ENCODE results near the gene CBX2. TPM values are rescaled to one million over a fixed set of nuclear protein-coding genes. Genes with fewer than 3 reads are reported as not detected.

Gene CBX2
- total RNA-seq, 1 donor from 2014 or later: 53.5 TPM

DNA sequence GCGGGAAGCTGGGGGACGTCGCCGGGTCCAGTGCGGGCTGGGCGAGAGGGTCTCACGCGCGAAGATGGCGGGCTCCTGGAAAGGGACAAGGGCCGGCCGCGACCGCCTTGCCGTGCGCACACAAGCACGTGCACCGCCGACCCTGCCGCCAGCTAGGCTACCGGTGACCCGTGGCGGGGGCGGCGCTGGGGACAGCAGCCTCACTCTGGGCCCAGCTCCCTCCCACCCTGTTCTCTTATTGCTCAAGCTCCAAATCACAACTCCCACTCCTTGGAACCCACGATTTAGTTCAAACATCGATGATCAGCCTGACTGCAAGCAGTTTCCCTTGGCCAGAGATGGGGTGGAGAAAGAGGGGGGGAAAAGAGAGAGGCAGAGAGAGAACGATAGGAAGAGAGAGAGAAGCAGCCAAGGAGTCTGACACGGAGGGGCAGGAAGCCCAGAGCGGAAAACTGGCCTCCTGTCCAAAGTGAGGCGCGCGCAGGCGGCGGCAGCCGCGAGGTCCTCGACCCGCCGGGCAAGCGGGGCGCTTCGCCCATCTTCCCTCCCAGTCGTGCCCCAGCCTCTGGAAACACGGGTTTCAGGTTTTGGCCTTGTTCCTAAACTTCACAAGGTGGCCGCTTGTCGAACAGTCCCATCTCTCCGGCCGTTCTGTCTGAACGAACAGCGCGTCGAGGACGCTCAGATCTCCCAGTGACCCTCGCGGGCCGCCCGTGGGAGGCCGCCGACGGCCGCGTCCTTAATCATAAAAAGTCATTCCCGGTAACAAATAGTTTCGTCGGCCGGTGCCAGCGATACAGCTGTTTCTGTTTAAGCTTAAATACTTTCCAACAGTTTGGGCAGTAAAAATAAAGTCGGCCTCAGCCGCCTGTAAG, 20.6 kb downstream of the CBX2 start:
- peak; percentile 15 for TF ChIP-seq EZH2phosphoT487 (IDR thresholded peaks at IDR 0.05)
- peak; percentile 95 for TF ChIP-seq EZH2 (IDR thresholded peaks at IDR 0.05)
- TF ChIP-seq, protein P1, sequence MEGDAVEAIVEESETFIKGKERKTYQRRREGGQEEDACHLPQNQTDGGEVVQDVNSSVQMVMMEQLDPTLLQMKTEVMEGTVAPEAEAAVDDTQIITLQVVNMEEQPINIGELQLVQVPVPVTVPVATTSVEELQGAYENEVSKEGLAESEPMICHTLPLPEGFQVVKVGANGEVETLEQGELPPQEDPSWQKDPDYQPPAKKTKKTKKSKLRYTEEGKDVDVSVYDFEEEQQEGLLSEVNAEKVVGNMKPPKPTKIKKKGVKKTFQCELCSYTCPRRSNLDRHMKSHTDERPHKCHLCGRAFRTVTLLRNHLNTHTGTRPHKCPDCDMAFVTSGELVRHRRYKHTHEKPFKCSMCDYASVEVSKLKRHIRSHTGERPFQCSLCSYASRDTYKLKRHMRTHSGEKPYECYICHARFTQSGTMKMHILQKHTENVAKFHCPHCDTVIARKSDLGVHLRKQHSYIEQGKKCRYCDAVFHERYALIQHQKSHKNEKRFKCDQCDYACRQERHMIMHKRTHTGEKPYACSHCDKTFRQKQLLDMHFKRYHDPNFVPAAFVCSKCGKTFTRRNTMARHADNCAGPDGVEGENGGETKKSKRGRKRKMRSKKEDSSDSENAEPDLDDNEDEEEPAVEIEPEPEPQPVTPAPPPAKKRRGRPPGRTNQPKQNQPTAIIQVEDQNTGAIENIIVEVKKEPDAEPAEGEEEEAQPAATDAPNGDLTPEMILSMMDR (IDR thresholded peaks at IDR 0.05): no peak
- H3K79me2 ChIP-seq (ENCODE audit: low read depth): peaks cover 7% of the 10 kb centered on the region
- H3K4me3 Mint-ChIP-seq: peak overlapping the region; percentile 81
- H3K4me2 ChIP-seq: peak overlapping the region; percentile 76
- peak overlapping the region; percentile 19 for H2AFZ ChIP-seq (replicated peaks)
- no peak overlapping the region for H3K9ac ChIP-seq
- peak overlapping the region; percentile 80 for H3K4me3 ChIP-seq
- peaks cover 76% of the 10 kb centered on the region for H4K20me1 ChIP-seq (ENCODE audit: low read depth)
- peaks cover 49% of the 10 kb centered on the region for H3K4me1 ChIP-seq
- no peak overlapping the region for H3K27ac ChIP-seq
- peaks cover 64% of the 10 kb centered on the region for H3F3A ChIP-seq (ENCODE audit: low read depth)
- H3K9me3 Mint-ChIP-seq: peaks cover 8% of the 10 kb centered on the region
- peaks cover 92% of the 10 kb centered on the region for H3K27me3 ChIP-seq
- H3K27ac Mint-ChIP-seq: no peak overlapping the region
- no peaks in the 10 kb centered on the region for H3K36me3 ChIP-seq
- peak; percentile 63 for DNase-seq (ENCODE audit: low spot score)
- peaks cover 55% of the 10 kb centered on the region for H3K27me3 Mint-ChIP-seq (ENCODE audit: insufficient read depth, low read depth)
- H3K9me3 ChIP-seq (ENCODE audit: low read depth): no peaks in the 10 kb centered on the region
- H3K4me1 Mint-ChIP-seq: peaks cover 50% of the 10 kb centered on the region
- H3K36me3 Mint-ChIP-seq: no peaks in the 10 kb centered on the region

DNA sequence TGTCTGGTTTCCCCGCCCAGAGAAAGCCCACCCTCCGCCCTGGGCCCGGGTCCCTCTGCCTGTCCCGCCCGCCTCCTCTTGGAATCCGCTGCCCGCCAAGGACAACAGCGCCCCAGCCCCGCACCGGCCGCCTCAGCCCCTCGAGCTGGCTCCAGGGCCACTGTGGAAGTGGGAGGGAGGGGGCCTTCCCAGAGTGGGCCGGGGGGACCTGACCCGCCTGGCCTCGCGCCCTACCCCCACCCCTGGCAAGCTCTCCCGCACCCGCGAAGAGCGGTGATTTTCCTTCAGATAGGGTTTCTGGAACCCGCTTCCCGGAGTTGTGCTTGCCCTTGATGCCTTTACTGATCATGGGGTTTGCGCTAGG, 21.2 kb downstream of the CBX2 start:
- Histone ChIP-seq H3K27me3 (peaks cover 92% of the 10 kb centered on the region), H3K9ac (no peak overlapping the region), H3K27ac (no peak overlapping the region), H3K4me2 (peak overlapping the region; percentile 76), H3K9me3 (ENCODE audit: low read depth) (no peaks in the 10 kb centered on the region), H3F3A (ENCODE audit: low read depth) (peaks cover 63% of the 10 kb centered on the region), H4K20me1 (ENCODE audit: low read depth) (peaks cover 74% of the 10 kb centered on the region), H2AFZ (replicated peaks) (no peak overlapping the region), H3K36me3 (no peaks in the 10 kb centered on the region), H3K4me1 (peaks cover 43% of the 10 kb centered on the region), H3K79me2 (ENCODE audit: low read depth) (peaks cover 7% of the 10 kb centered on the region), H3K4me3 (no peak overlapping the region)
- Mint-ChIP-seq H3K27ac (no peak overlapping the region), H3K9me3 (peaks cover 8% of the 10 kb centered on the region), H3K27me3 (ENCODE audit: insufficient read depth, low read depth) (peaks cover 54% of the 10 kb centered on the region), H3K36me3 (no peaks in the 10 kb centered on the region), H3K4me3 (peak overlapping the region; percentile 81), H3K4me1 (peaks cover 47% of the 10 kb centered on the region)
- TF ChIP-seq EZH2phosphoT487 (IDR thresholded peaks at IDR 0.05) (peak; percentile 91), EZH2 (IDR thresholded peaks at IDR 0.05) (peak; percentile 87)
- TF ChIP-seq, protein P1 (IDR thresholded peaks at IDR 0.05): no peak
- DNase-seq (ENCODE audit: low spot score): peak; percentile 67

DNA sequence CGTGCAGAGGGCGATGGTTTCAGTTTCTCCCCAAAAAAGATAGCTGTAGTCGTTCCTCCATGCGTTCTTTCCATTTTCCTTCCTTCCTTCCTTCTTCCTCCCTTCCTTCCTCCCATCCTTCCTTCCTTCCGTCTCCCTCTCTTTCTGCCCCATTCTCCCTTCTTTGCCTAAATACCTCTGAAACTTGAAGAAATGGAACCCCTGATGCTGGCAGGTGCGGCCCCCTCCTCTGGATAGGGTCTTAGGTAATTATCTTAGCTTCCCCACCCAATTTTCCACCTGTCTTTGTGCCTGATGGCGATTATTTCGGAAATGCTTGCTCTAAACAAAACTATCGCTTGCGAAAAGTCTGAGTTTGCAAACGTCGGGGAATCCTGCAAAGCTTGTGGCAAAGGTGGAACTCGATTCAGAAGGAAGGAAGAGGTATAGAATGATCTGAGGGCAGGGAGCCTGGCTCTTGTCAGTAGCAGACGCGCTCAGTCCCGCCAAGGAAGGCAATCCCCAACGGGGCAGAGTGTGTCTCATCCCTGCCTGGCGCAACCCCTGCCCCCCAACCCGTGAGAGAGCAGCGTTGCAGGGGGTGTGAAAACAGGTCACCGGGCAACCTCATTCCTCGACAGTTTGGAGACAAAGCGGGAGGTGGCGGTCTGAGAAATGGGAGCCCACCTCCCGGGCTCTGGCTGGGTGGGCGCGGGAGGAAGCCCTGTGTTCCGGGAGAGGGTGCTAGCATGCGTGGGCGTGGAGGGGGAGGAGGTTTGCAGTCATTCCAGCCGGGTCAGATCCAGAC, 21.8 kb downstream of the CBX2 start:
- Histone ChIP-seq H3K9me3 (ENCODE audit: low read depth) (no peaks in the 10 kb centered on the region), H3K4me3 (no peak overlapping the region), H3K79me2 (ENCODE audit: low read depth) (peaks cover 7% of the 10 kb centered on the region), H3K9ac (no peak overlapping the region), H2AFZ (replicated peaks) (no peak overlapping the region), H3F3A (ENCODE audit: low read depth) (peaks cover 67% of the 10 kb centered on the region), H3K36me3 (no peaks in the 10 kb centered on the region), H3K4me2 (peak overlapping the region; percentile 58), H4K20me1 (ENCODE audit: low read depth) (peaks cover 73% of the 10 kb centered on the region), H3K4me1 (peaks cover 43% of the 10 kb centered on the region), H3K27me3 (peaks cover 92% of the 10 kb centered on the region), H3K27ac (no peak overlapping the region)
- H3K27ac Mint-ChIP-seq: no peak overlapping the region
- no peaks in the 10 kb centered on the region for H3K36me3 Mint-ChIP-seq
- peaks cover 59% of the 10 kb centered on the region for H3K27me3 Mint-ChIP-seq (ENCODE audit: insufficient read depth, low read depth)
- peak; percentile 83 for TF ChIP-seq EZH2phosphoT487 (IDR thresholded peaks at IDR 0.05)
- TF ChIP-seq, protein P1 (IDR thresholded peaks at IDR 0.05): no peak
- TF ChIP-seq EZH2 (IDR thresholded peaks at IDR 0.05): peak; percentile 73
- peaks cover 48% of the 10 kb centered on the region for H3K4me1 Mint-ChIP-seq
- H3K4me3 Mint-ChIP-seq: peak overlapping the region; percentile 68
- H3K9me3 Mint-ChIP-seq: peaks cover 8% of the 10 kb centered on the region
- peak; percentile 48 for DNase-seq (ENCODE audit: low spot score)
